Bronchial epithelial cell (primary cell): ENCODE results near the gene ANO9. TPM values are rescaled to one million over a fixed set of nuclear protein-coding genes. Genes with fewer than 3 reads are reported as not detected.
A peak's percentile ranks its signal among the peaks of the same experiment; 100 is the strongest.

Experiments used
- DNase-seq: peaks from one replicate; pipeline ENCODE4 v3.0.0-alpha.2; 2010; ENCODE audit warnings: low read depth
- FAIRE-seq: peaks from 2 replicates; lab custom pipeline; 2011; peaks lifted over from hg19 to GRCh38; lab: Jason Lieb, UNC
- H3K27me3 ChIP-seq: 2 replicates; pipeline ENCODE4 v1.5.1; 2011; ENCODE audit warnings: low read length; ENCODE audit not compliant: control insufficient read depth, insufficient read depth
- H3K36me3 ChIP-seq: 2 replicates; pipeline ENCODE4 v1.5.1; 2011; ENCODE audit warnings: low read length; ENCODE audit not compliant: control insufficient read depth, insufficient read depth
- H3K4me3 ChIP-seq: 2 replicates; pipeline ENCODE4 v1.5.1; 2011; ENCODE audit warnings: mild to moderate bottlenecking, low read depth, low read length, control low read depth
- CTCF ChIP-seq: IDR thresholded peaks from 2 replicates; pipeline ENCODE4 v1.5.1; 2011; ENCODE audit warnings: mild to moderate bottlenecking, moderate library complexity, low read length, control low read depth, inconsistent platforms; ENCODE audit not compliant: insufficient read depth, severe bottlenecking
- total RNA-seq: library from RNA; depleted of rRNA; stranded (reverse); fragments of >200 nt; gene quantifications from 2 replicates; pipeline ENCODE4 v1.2.1, GENCODE V29; 2014

Gene ANO9
- total RNA-seq, 1 donor from 2014 or later = 9.2 TPM

DNA sequence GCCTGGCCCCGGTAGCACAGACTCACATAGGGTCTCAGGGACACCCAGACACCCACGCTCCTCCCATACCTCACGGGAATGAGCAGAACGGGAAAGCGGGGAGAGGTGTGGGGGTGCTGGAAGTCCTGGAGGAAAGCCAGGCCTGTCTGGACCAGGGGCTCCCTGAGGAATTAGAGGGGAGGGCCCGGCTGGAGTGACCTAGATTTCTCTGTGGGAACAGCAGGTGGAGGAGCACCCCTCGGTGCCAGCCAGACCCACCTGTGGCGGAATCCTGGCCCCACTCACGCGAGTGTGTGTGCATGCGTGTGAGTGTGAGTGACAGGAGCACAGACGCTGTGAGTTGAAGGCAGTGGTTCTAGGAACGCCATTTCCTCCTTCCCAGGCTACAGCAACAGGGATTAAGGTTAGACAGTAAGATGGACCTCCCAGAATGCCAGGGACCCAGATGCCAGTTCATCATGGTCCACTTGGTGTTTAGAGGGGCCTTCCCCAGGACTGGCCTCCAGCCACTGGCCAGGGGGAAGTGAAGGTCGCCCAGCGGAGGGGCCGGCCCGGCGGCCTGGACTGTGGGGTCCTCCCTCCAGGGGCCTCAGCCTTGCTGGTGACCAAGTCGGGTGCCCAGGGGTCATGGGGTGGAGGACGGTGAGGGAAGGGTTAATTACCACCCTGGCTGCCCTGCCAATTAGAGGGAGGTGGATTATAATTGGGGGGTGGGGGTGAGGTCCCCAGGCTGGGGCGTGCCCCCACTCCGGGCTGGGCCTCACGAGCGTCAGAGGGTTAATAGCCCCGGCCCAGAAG, 46.8 kb downstream of the ANO9 start:
- no peak for FAIRE-seq
- Histone ChIP-seq H3K4me3 (peak overlapping the region; percentile 76), H3K27me3 (no peaks in the 10 kb centered on the region), H3K36me3 (peaks cover 19% of the 10 kb centered on the region)
- TF ChIP-seq CTCF = no peak
- no peak for DNase-seq

GRCh38 chr11:394034-394857, 47.6 kb downstream of the ANO9 start, which contains the start of gene PKP3:
TSS of gene PKP3 (plus strand) at chr11:394209. CDS start at chr11:394293, 84 bp downstream.
- peak; percentile 92 for DNase-seq
- peaks cover 17% of the 10 kb centered on the region for H3K36me3 ChIP-seq
- peak within 1 kb of the TSS; percentile 76 for H3K4me3 ChIP-seq
- no peak for TF ChIP-seq CTCF
- FAIRE-seq = no peak
- H3K27me3 ChIP-seq = no peaks in the 10 kb centered on the region

- FAIRE-seq (no peak), DNase-seq (peak; percentile 85)
- TF ChIP-seq CTCF = no peak
- peaks cover 13% of the 10 kb centered on the region for H3K36me3 ChIP-seq
- no peaks in the 10 kb centered on the region for H3K27me3 ChIP-seq
- peak overlapping the region; percentile 76 for H3K4me3 ChIP-seq
Observed at GRCh38 chr11:393219-394033, 48.4 kb downstream of the ANO9 start.

GRCh38 chr11:392102-392777, 49.6 kb downstream of the ANO9 start:
- Histone ChIP-seq H3K27me3 (no peaks in the 10 kb centered on the region), H3K36me3 (peaks cover 9% of the 10 kb centered on the region), H3K4me3 (no peak overlapping the region)
- no peak for FAIRE-seq
- DNase-seq = no peak
- no peak for TF ChIP-seq CTCF
